H9 (cell line): ENCODE results near the gene THRAP3. TPM values are rescaled to one million over a fixed set of nuclear protein-coding genes. Genes with fewer than 3 reads are reported as not detected.

Source experiments
- DNase-seq: peaks from one replicate; pipeline ENCODE4 v3.0.0-alpha.2; 2017
- H2AFZ ChIP-seq: one replicate; pipeline ENCODE4 v1.6.1; 2013; ENCODE audit warnings: mild to moderate bottlenecking, low read length, control low read depth, moderate library complexity
- H2AK5ac ChIP-seq: 2 replicates; pipeline ENCODE4 v1.6.1; 2013; ENCODE audit warnings: low read length, control low read depth, mixed read lengths; ENCODE audit not compliant: insufficient read length
- H2BK120ac ChIP-seq: one replicate; pipeline ENCODE4 v1.6.1; 2013; ENCODE audit warnings: low read depth, mild to moderate bottlenecking, low read length, control low read depth, inconsistent platforms; ENCODE audit not compliant: poor library complexity, severe bottlenecking
- H2BK12ac ChIP-seq: 2 replicates; pipeline ENCODE4 v1.6.1; 2013; ENCODE audit warnings: low read length, control low read depth, mixed read lengths, low read depth; ENCODE audit not compliant: insufficient read length
- H2BK15ac ChIP-seq: 2 replicates; pipeline ENCODE4 v1.6.1; 2013; ENCODE audit warnings: low read depth, low read length, control low read depth
- H2BK20ac ChIP-seq: one replicate; pipeline ENCODE4 v1.6.1; 2013; ENCODE audit warnings: low read depth, mild to moderate bottlenecking, low read length, control low read depth, inconsistent platforms; ENCODE audit not compliant: poor library complexity, severe bottlenecking
- H2BK5ac ChIP-seq: 2 replicates; pipeline ENCODE4 v1.6.1; 2013; ENCODE audit warnings: low read length, control low read depth, mixed read lengths; ENCODE audit not compliant: insufficient read length
- H3K14ac ChIP-seq: 2 replicates; pipeline ENCODE4 v1.6.1; 2013; ENCODE audit warnings: low read length, control low read depth; ENCODE audit not compliant: insufficient read depth
- H3K18ac ChIP-seq: 2 replicates; pipeline ENCODE4 v1.6.1; 2013; ENCODE audit warnings: low read depth, mild to moderate bottlenecking, mixed read lengths, low read length, control low read depth; ENCODE audit not compliant: insufficient read length
- H3K23ac ChIP-seq: 2 replicates; pipeline ENCODE4 v1.6.1; 2013; ENCODE audit warnings: low read length, control low read depth, mixed read lengths, low read depth; ENCODE audit not compliant: insufficient read length
- H3K23me2 ChIP-seq: 2 replicates; pipeline ENCODE4 v1.6.1; 2013; ENCODE audit warnings: low read depth, mild to moderate bottlenecking, mixed read lengths, low read length, control low read depth; ENCODE audit not compliant: insufficient read length, poor library complexity, severe bottlenecking
- H3K27ac ChIP-seq: 2 replicates; pipeline ENCODE4 v1.5.1; 2013; ENCODE audit warnings: low read length, control low read depth, mixed read lengths, low read depth; ENCODE audit not compliant: insufficient read length
- H3K27me3 ChIP-seq: 2 replicates; pipeline ENCODE4 v1.6.1; 2013; ENCODE audit warnings: low read length, control low read depth, inconsistent platforms; ENCODE audit not compliant: insufficient read depth
- H3K4ac ChIP-seq: 2 replicates; pipeline ENCODE4 v1.6.1; 2013; ENCODE audit warnings: low read depth, mild to moderate bottlenecking, control low read depth, inconsistent platforms, low read length, moderate library complexity
- H3K4me1 ChIP-seq: 2 replicates; pipeline ENCODE4 v1.6.1; 2013; ENCODE audit warnings: low read length, control low read depth, inconsistent platforms; ENCODE audit not compliant: insufficient read depth
- H3K4me2 ChIP-seq: 2 replicates; pipeline ENCODE4 v1.6.1; 2013; ENCODE audit warnings: low read length, control low read depth, mixed read lengths; ENCODE audit not compliant: insufficient read length, insufficient read depth
- H3K56ac ChIP-seq: 2 replicates; pipeline ENCODE4 v1.6.1; 2013; ENCODE audit warnings: low read depth, mild to moderate bottlenecking, mixed read lengths, low read length, control low read depth; ENCODE audit not compliant: insufficient read length
- H3K79me1 ChIP-seq: 2 replicates; pipeline ENCODE4 v1.6.1; 2013; ENCODE audit warnings: low read depth, mild to moderate bottlenecking, moderate library complexity, low read length, control low read depth, inconsistent platforms; ENCODE audit not compliant: insufficient read depth, poor library complexity, severe bottlenecking
- H3K79me2 ChIP-seq: 2 replicates; pipeline ENCODE4 v1.6.1; 2013; ENCODE audit warnings: low read length, control low read depth, inconsistent platforms; ENCODE audit not compliant: insufficient read depth
- H3K9ac ChIP-seq: 2 replicates; pipeline ENCODE4 v1.6.1; 2013; ENCODE audit warnings: low read length, control low read depth, mixed read lengths; ENCODE audit not compliant: insufficient read length; ENCODE audit errors: extremely low read depth
- H3K9me3 ChIP-seq: one replicate; pipeline ENCODE4 v1.6.1; 2013; ENCODE audit warnings: low read depth, low read length, inconsistent platforms; ENCODE audit not compliant: control insufficient read depth
- H3T11ph ChIP-seq: one replicate; pipeline ENCODE4 v1.6.1; 2013; ENCODE audit warnings: mild to moderate bottlenecking, low read length, control low read depth, inconsistent platforms
- H4K20me1 ChIP-seq: one replicate; pipeline ENCODE4 v1.6.1; 2013; ENCODE audit not compliant: control insufficient read depth, insufficient read length, insufficient read depth
- H4K5ac ChIP-seq: 2 replicates; pipeline ENCODE4 v1.6.1; 2013; ENCODE audit warnings: low read depth, mild to moderate bottlenecking, mixed read lengths, low read length, control low read depth; ENCODE audit not compliant: insufficient read length
- H4K8ac ChIP-seq: replicated peaks from 2 replicates; pipeline ENCODE4 v1.6.1; 2013; ENCODE audit warnings: low read length, control low read depth, mixed read lengths, low read depth; ENCODE audit not compliant: insufficient read length
- H4K91ac ChIP-seq: 2 replicates; pipeline ENCODE4 v1.6.1; 2013; ENCODE audit warnings: low read depth, mild to moderate bottlenecking, moderate library complexity, mixed read lengths, low read length, control low read depth; ENCODE audit not compliant: insufficient read length
- H3K27ac Mint-ChIP-seq, 3 experiments: 2 replicates in 2 of 3; 3 replicates in 1 of 3; pipeline ENCODE4 v1.8.0; 2020 to 2021; ENCODE audit warnings: mixed read lengths in 3 of 3, mild to moderate bottlenecking in 1 of 3, moderate library complexity in 1 of 3
- H3K27me3 Mint-ChIP-seq: 2 replicates; pipeline ENCODE4 v1.8.0; 2021; ENCODE audit warnings: low read depth, mild to moderate bottlenecking, moderate library complexity, mixed read lengths
- H3K36me3 Mint-ChIP-seq, 3 experiments: 2 replicates in 2 of 3; 3 replicates in 1 of 3; pipeline ENCODE4 v1.8.0; 2020 to 2021; ENCODE audit warnings: low read depth in 3 of 3, mixed read lengths in 3 of 3; ENCODE audit not compliant: insufficient read depth in 1 of 3
- H3K4me1 Mint-ChIP-seq, 2 experiments: 2 replicates each; pipeline ENCODE4 v1.8.0; 2020; ENCODE audit warnings: mixed read lengths in 2 of 2
- H3K4me3 Mint-ChIP-seq, 2 experiments: 2 replicates in 1 of 2; 3 replicates in 1 of 2; pipeline ENCODE4 v1.8.0; 2020 to 2021; ENCODE audit warnings: mild to moderate bottlenecking in 2 of 2, mixed read lengths in 2 of 2, moderate library complexity in 1 of 2
- H3K9me3 Mint-ChIP-seq, 2 experiments: 2 replicates in 1 of 2; 3 replicates in 1 of 2; pipeline ENCODE4 v1.8.0; 2020; ENCODE audit warnings: mild to moderate bottlenecking in 2 of 2, mixed read lengths in 2 of 2, moderate library complexity in 1 of 2
- CTCF ChIP-seq: fragments of 200-600 bp; sonication (generic); conservative IDR thresholded peaks from 3 replicates; pipeline ENCODE4 v1.8.0; 2021; ENCODE audit warnings: antibody characterized with exemption, mild to moderate bottlenecking
- WGBS: extraction: QIAGEN DNeasy Blood & Tissue Kit; methylation state at CpG from one replicate; pipeline ENCODE4 v1.1.7; 2013; ENCODE audit warnings: missing lambda C conversion rate, low lambda C conversion rate, mixed read lengths; ENCODE audit not compliant: insufficient read length; ENCODE audit errors: extremely low coverage; 5-methylcytosine and 5-hydroxymethylcytosine counted together
- total RNA-seq: library from RNA; stranded (reverse); gene quantifications from 2 replicates; pipeline ENCODE4 v1.2.1, GENCODE V29; 2021

THRAP3 gene
- total RNA-seq, 1 experiment from 2014 or later, result 186 TPM

- WGBS, result no CpG with 5 or more reads among the region's 5 CpGs
- H3K56ac ChIP-seq, result no peak overlapping the region
- no peak overlapping the region for H3T11ph ChIP-seq
- H3K27me3 Mint-ChIP-seq, result no peaks in the 10 kb centered on the region
- no peak overlapping the region for H2BK15ac ChIP-seq
- no peak overlapping the region for H3K27ac Mint-ChIP-seq
- H4K5ac ChIP-seq, result no peak overlapping the region
- DNase-seq, result no peak
- H3K4me1 Mint-ChIP-seq, result peaks cover 8 to 10% of the 10 kb centered on the region in 2 experiments
- no peak overlapping the region for H3K4me2 ChIP-seq
- H4K8ac ChIP-seq, result no peak overlapping the region
- TF ChIP-seq CTCF, result no peak
- no peaks in the 10 kb centered on the region; a peak in 1 of 7 replicates for H3K36me3 Mint-ChIP-seq
- H2AK5ac ChIP-seq, result no peak overlapping the region
- H4K91ac ChIP-seq, result no peak overlapping the region
- H2BK20ac ChIP-seq, result no peak overlapping the region
- no peak overlapping the region for H3K4me3 Mint-ChIP-seq
- no peaks in the 10 kb centered on the region; the same call in 1 of the 2 replicates for H3K4me1 ChIP-seq
- no peaks in the 10 kb centered on the region for H3K79me2 ChIP-seq
- no peaks in the 10 kb centered on the region for H3K23me2 ChIP-seq
- H3K4ac ChIP-seq, result no peak overlapping the region
- no peak overlapping the region for H3K23ac ChIP-seq
- no peaks in the 10 kb centered on the region for H3K27me3 ChIP-seq
- H3K18ac ChIP-seq, result no peak overlapping the region
- H3K27ac ChIP-seq, result no peak overlapping the region
- no peak overlapping the region for H2BK120ac ChIP-seq
- no peak overlapping the region for H3K14ac ChIP-seq
- H3K79me1 ChIP-seq, result no peaks in the 10 kb centered on the region
- no peak overlapping the region for H3K9ac ChIP-seq
- H2BK12ac ChIP-seq, result no peak overlapping the region
- H4K20me1 ChIP-seq, result no peaks in the 10 kb centered on the region
- no peak overlapping the region for H2AFZ ChIP-seq
- H3K9me3 ChIP-seq, result no peaks in the 10 kb centered on the region
- H3K9me3 Mint-ChIP-seq, result no peaks in the 10 kb centered on the region; a peak in 1 of 5 replicates
- no peak overlapping the region for H2BK5ac ChIP-seq
Observed at GRCh38 chr1:36198641-36199040, 25.6 kb upstream of the THRAP3 start.
